ENCODE results near the gene CCN2.

Gene CCN2

DNA sequence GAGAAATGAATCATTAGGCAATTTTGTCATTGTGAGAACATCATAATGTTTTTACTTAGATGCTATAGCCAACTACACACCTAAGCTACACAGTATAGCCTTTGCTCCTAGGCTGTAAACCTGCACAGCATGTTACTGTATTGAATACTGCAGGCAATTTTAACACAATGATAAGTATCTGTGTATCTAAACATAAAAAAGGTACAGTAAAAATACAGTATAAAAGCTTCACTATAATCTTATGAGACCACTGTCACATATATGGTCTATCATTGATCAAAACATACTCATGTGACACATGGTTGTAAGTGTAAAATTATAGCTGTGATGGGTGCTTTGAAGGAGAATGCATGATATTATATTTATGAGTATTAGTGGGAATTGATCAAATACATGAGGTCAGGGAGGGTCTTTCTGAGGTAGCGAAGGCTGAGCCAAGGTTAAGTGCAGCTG is 29.2 kb upstream of the CCN2 start:
- H3K4ac ChIP-seq (ENCODE audit: low read depth in 1 of 2, low read length in 2 of 2) = no peak overlapping the region
- H3K4me2 ChIP-seq (ENCODE audit: low read length, poor library complexity, severe bottlenecking) = no peak overlapping the region
- no peaks in the 10 kb centered on the region for H3K79me1 ChIP-seq (replicated peaks; ENCODE audit: low read length, poor library complexity, severe bottlenecking)
- H3K14ac ChIP-seq (ENCODE audit: low read length in 2 of 2) = no peak overlapping the region
- no peak overlapping the region for H3K9ac ChIP-seq (ENCODE audit: low read length)
- peak overlapping the region; percentile 93 for H2AK5ac ChIP-seq (ENCODE audit: low read length, severe bottlenecking)
- 85% methylated on average over 1 of the region's 1 CpG for WGBS
- peak overlapping the region in 1 of 2 experiments; percentile 8 for H3K18ac ChIP-seq (ENCODE audit: low read depth in 1 of 2, low read length in 2 of 2)
- no peak overlapping the region for H2AFZ ChIP-seq (ENCODE audit: low read depth, low read length)
- H3K4me3 ChIP-seq (ENCODE audit: insufficient read depth in 1 of 2, low read depth in 1 of 2, low read length in 2 of 2) = no peak overlapping the region
- no peak overlapping the region for H2BK5ac ChIP-seq (ENCODE audit: low read depth, low read length, poor library complexity, severe bottlenecking)
- no peak overlapping the region for H4K8ac ChIP-seq (ENCODE audit: low read length)
- H2BK15ac ChIP-seq (ENCODE audit: low read depth, poor library complexity, severe bottlenecking) = no peak overlapping the region
- DNase-seq = no peak
- no peak overlapping the region for H3K23ac ChIP-seq (ENCODE audit: low read length in 2 of 2)
- no peak overlapping the region for H4K91ac ChIP-seq (ENCODE audit: low read length)
- H3K4me1 ChIP-seq (ENCODE audit: control insufficient read depth, insufficient read depth, low read depth, low read length) = peaks cover 9% of the 10 kb centered on the region
- no peaks in the 10 kb centered on the region for H3K9me3 ChIP-seq (ENCODE audit: control insufficient read depth, low read length)
- H3K36me3 ChIP-seq (ENCODE audit: control insufficient read depth in 1 of 2, insufficient read depth in 2 of 2, low read depth in 1 of 2, low read length in 2 of 2) = no peaks in the 10 kb centered on the region
- H3K27ac ChIP-seq (ENCODE audit: low read length, poor library complexity, severe bottlenecking) = peak overlapping the region; percentile 49
- no peak overlapping the region for H2BK120ac ChIP-seq (ENCODE audit: low read depth, low read length)
- H3K27me3 ChIP-seq (ENCODE audit: control insufficient read depth in 1 of 2, insufficient read depth in 1 of 2, low read length in 2 of 2) = no peaks in the 10 kb centered on the region
- no peak overlapping the region for H2BK12ac ChIP-seq (ENCODE audit: low read length in 2 of 2)

DNA sequence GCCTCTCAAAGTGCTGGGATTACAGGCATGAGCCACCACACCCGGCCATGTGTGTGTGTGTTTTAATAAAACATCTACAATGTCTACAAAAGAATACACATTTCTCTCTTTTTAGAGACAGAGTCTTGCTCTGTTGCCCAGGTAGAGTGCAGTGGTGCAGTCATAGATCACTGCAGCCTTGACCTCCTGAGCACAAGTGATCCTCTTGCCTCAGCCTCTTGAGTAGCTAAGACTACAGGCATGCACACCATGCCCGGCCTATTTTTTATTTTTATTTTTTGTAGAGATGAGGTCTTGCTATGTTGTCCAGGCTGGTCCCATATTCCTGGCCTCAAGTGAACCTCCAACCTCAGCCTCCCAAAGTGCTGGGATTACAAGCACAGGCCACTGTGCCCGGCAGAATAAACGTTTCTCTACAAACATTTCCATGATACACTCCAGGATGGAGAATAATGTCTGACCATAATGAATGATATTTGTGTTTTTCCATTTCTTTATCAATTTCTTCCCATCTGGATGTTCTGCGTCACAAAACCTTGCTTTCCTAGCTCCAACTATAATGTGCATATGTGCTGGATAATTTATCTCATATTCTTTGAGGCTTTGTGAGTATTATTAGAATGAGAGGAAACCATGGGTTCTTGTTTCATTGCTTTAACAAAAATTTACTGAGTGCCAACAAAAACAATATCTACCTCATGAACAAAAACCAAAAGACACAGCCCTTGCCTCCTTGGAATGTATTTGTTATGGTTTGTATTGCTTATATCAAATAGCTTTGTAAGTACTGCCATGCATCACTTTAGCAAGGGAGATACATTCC is 28.6 kb upstream of the CCN2 start:
- WGBS = 100% methylated on average over 2 of the region's 5 CpGs
- no peak overlapping the region for H2BK5ac ChIP-seq (ENCODE audit: low read depth, low read length, poor library complexity, severe bottlenecking)
- H3K9me3 ChIP-seq (ENCODE audit: control insufficient read depth, low read length) = no peaks in the 10 kb centered on the region
- H3K18ac ChIP-seq (ENCODE audit: low read depth in 1 of 2, low read length in 2 of 2) = no peak overlapping the region
- peak overlapping the region; percentile 77 for H2AK5ac ChIP-seq (ENCODE audit: low read length, severe bottlenecking)
- DNase-seq = peak; percentile 24
- H2BK120ac ChIP-seq (ENCODE audit: low read depth, low read length) = peak overlapping the region; percentile 15
- H3K14ac ChIP-seq (ENCODE audit: low read length in 2 of 2) = no peak overlapping the region
- H2BK15ac ChIP-seq (ENCODE audit: low read depth, poor library complexity, severe bottlenecking) = no peak overlapping the region
- no peak overlapping the region for H3K9ac ChIP-seq (ENCODE audit: low read length)
- H3K4ac ChIP-seq (ENCODE audit: low read depth in 1 of 2, low read length in 2 of 2) = no peak overlapping the region
- H2BK12ac ChIP-seq (ENCODE audit: low read length in 2 of 2) = no peak overlapping the region
- H3K27ac ChIP-seq (ENCODE audit: low read length, poor library complexity, severe bottlenecking) = peak overlapping the region; percentile 50
- no peaks in the 10 kb centered on the region for H3K79me1 ChIP-seq (replicated peaks; ENCODE audit: low read length, poor library complexity, severe bottlenecking)
- no peak overlapping the region for H4K8ac ChIP-seq (ENCODE audit: low read length)
- no peaks in the 10 kb centered on the region for H3K36me3 ChIP-seq (ENCODE audit: control insufficient read depth in 1 of 2, insufficient read depth in 2 of 2, low read depth in 1 of 2, low read length in 2 of 2)
- H3K4me2 ChIP-seq (ENCODE audit: low read length, poor library complexity, severe bottlenecking) = no peak overlapping the region
- no peak overlapping the region for H4K91ac ChIP-seq (ENCODE audit: low read length)
- H2AFZ ChIP-seq (ENCODE audit: low read depth, low read length) = no peak overlapping the region
- no peak overlapping the region for H3K23ac ChIP-seq (ENCODE audit: low read length in 2 of 2)
- H3K27me3 ChIP-seq (ENCODE audit: control insufficient read depth in 1 of 2, insufficient read depth in 1 of 2, low read length in 2 of 2) = no peaks in the 10 kb centered on the region
- peaks cover 9% of the 10 kb centered on the region for H3K4me1 ChIP-seq (ENCODE audit: control insufficient read depth, insufficient read depth, low read depth, low read length)
- no peak overlapping the region for H3K4me3 ChIP-seq (ENCODE audit: insufficient read depth in 1 of 2, low read depth in 1 of 2, low read length in 2 of 2)

DNA sequence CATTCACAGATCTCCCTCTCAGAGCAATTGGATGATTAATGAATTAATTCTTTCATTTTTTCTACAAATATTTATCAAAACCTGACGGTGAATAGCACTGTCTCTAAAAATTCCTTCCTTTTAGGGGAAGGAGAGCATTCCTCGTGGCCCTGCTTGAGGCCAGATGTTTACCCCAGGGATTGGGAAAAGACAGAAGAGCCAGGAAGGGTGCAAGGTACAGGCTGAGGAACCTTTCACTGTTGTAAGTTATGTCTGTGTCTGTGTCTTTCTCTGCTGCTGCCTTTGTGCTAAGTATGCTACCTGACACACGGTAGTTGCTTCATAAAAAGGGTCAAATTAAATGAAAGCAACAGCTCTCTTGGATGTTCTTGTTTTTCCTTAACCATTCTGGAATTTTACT is 27.4 kb upstream of the CCN2 start:
- H4K8ac ChIP-seq (ENCODE audit: low read length) = no peak overlapping the region
- no peak overlapping the region for H3K27ac ChIP-seq (ENCODE audit: low read length, poor library complexity, severe bottlenecking)
- H3K14ac ChIP-seq (ENCODE audit: low read length in 2 of 2) = no peak overlapping the region
- no peak overlapping the region for H2BK12ac ChIP-seq (ENCODE audit: low read length in 2 of 2)
- H3K4me2 ChIP-seq (ENCODE audit: low read length, poor library complexity, severe bottlenecking) = no peak overlapping the region
- H3K23ac ChIP-seq (ENCODE audit: low read length in 2 of 2) = no peak overlapping the region
- H3K27me3 ChIP-seq (ENCODE audit: control insufficient read depth in 1 of 2, insufficient read depth in 1 of 2, low read length in 2 of 2) = no peaks in the 10 kb centered on the region
- H3K79me1 ChIP-seq (replicated peaks; ENCODE audit: low read length, poor library complexity, severe bottlenecking) = no peaks in the 10 kb centered on the region
- no peak overlapping the region for H2BK5ac ChIP-seq (ENCODE audit: low read depth, low read length, poor library complexity, severe bottlenecking)
- H3K9me3 ChIP-seq (ENCODE audit: control insufficient read depth, low read length) = no peaks in the 10 kb centered on the region
- no peak overlapping the region for H3K18ac ChIP-seq (ENCODE audit: low read depth in 1 of 2, low read length in 2 of 2)
- DNase-seq = no peak
- no peak overlapping the region for H2AFZ ChIP-seq (ENCODE audit: low read depth, low read length)
- WGBS = 69% methylated on average over 3 of the region's 3 CpGs
- H3K4ac ChIP-seq (ENCODE audit: low read depth in 1 of 2, low read length in 2 of 2) = no peak overlapping the region
- no peak overlapping the region for H3K4me3 ChIP-seq (ENCODE audit: insufficient read depth in 1 of 2, low read depth in 1 of 2, low read length in 2 of 2)
- no peak overlapping the region for H2AK5ac ChIP-seq (ENCODE audit: low read length, severe bottlenecking)
- H4K91ac ChIP-seq (ENCODE audit: low read length) = no peak overlapping the region
- H3K36me3 ChIP-seq (ENCODE audit: control insufficient read depth in 1 of 2, insufficient read depth in 2 of 2, low read depth in 1 of 2, low read length in 2 of 2) = no peaks in the 10 kb centered on the region
- peaks cover 9% of the 10 kb centered on the region for H3K4me1 ChIP-seq (ENCODE audit: control insufficient read depth, insufficient read depth, low read depth, low read length)
- H3K9ac ChIP-seq (ENCODE audit: low read length) = no peak overlapping the region
- no peak overlapping the region for H2BK15ac ChIP-seq (ENCODE audit: low read depth, poor library complexity, severe bottlenecking)
- H2BK120ac ChIP-seq (ENCODE audit: low read depth, low read length) = no peak overlapping the region

DNA sequence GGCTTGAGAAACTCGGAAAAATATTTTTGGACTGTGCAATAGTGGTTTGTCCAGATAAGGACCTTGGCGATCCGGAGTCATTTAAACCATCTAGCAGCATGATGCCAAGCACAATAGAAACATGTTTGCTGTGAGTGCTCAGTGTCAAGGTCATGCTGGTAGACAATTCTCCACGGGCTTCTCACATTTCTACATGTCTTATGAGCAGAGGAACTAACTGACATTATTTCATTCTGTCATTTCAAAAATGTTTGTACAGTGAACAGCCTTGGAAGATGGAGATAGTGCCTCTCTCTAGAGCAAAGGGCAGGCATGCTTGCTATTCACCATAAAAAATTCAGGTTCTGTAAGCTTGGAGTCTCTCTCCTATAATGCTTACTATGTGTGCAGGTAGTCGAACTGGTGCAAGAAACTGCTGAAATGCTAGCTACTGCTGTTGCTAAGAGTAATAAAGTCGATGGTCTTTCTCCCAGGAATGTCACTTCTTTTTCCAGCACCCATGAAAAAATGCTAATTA is 25.4 kb upstream of the CCN2 start:
- Histone ChIP-seq H3K9ac (ENCODE audit: low read length) (no peak overlapping the region), H3K14ac (ENCODE audit: low read length in 2 of 2) (no peak overlapping the region), H3K4me2 (ENCODE audit: low read length, poor library complexity, severe bottlenecking) (no peak overlapping the region), H4K91ac (ENCODE audit: low read length) (no peak overlapping the region), H3K27ac (ENCODE audit: low read length, poor library complexity, severe bottlenecking) (no peak overlapping the region), H2BK5ac (ENCODE audit: low read depth, low read length, poor library complexity, severe bottlenecking) (no peak overlapping the region), H3K23ac (ENCODE audit: low read length in 2 of 2) (no peak overlapping the region), H2BK12ac (ENCODE audit: low read length in 2 of 2) (no peak overlapping the region), H3K79me1 (replicated peaks; ENCODE audit: low read length, poor library complexity, severe bottlenecking) (no peaks in the 10 kb centered on the region), H2BK120ac (ENCODE audit: low read depth, low read length) (no peak overlapping the region), H3K36me3 (ENCODE audit: control insufficient read depth in 1 of 2, insufficient read depth in 2 of 2, low read depth in 1 of 2, low read length in 2 of 2) (no peaks in the 10 kb centered on the region), H3K4me3 (ENCODE audit: insufficient read depth in 1 of 2, low read depth in 1 of 2, low read length in 2 of 2) (no peak overlapping the region), H4K8ac (ENCODE audit: low read length) (no peak overlapping the region), H3K27me3 (ENCODE audit: control insufficient read depth in 1 of 2, insufficient read depth in 1 of 2, low read length in 2 of 2) (no peaks in the 10 kb centered on the region), H3K18ac (ENCODE audit: low read depth in 1 of 2, low read length in 2 of 2) (no peak overlapping the region), H3K4ac (ENCODE audit: low read depth in 1 of 2, low read length in 2 of 2) (no peak overlapping the region), H2BK15ac (ENCODE audit: low read depth, poor library complexity, severe bottlenecking) (no peak overlapping the region), H3K9me3 (ENCODE audit: control insufficient read depth, low read length) (no peaks in the 10 kb centered on the region), H2AFZ (ENCODE audit: low read depth, low read length) (no peak overlapping the region), H2AK5ac (ENCODE audit: low read length, severe bottlenecking) (no peak overlapping the region), H3K4me1 (ENCODE audit: control insufficient read depth, insufficient read depth, low read depth, low read length) (peaks cover 8% of the 10 kb centered on the region)
- WGBS = 68% methylated on average over 5 of the region's 6 CpGs
- DNase-seq = no peak
